PFSK-1 (cell line): ENCODE measurements around the gene TLE4.

ENCODE experiments used
- FOXP2 ChIP-seq: optimal IDR thresholded peaks from 2 replicates; pipeline ENCODE3; 2011; ENCODE audit warnings: borderline replicate concordance, control low read depth, inconsistent platforms; ENCODE audit not compliant: insufficient read depth; ENCODE audit errors: extremely low read length, extremely low read depth
- POLR2AphosphoS5 ChIP-seq: IDR thresholded peaks from 2 replicates; pipeline ENCODE4 v1.6.1; 2012; ENCODE audit warnings: low read depth, mild to moderate bottlenecking, control low read depth, low read length, moderate library complexity
- REST ChIP-seq, 2 experiments: IDR thresholded peaks; 2 replicates each; pipeline versions ENCODE4 v1.6.1 to v1.8.0; 2011 to 2012; ENCODE audit warnings: low read depth in 2 of 2, low read length in 2 of 2, control low read depth in 1 of 2, inconsistent platforms in 1 of 2, mild to moderate bottlenecking in 1 of 2, moderate library complexity in 1 of 2; ENCODE audit not compliant: insufficient read depth in 1 of 2
- SIN3A ChIP-seq: IDR thresholded peaks from 2 replicates; pipeline ENCODE4 v1.6.1; 2012; ENCODE audit warnings: mild to moderate bottlenecking, low read length, moderate library complexity, borderline replicate concordance; ENCODE audit not compliant: insufficient read depth
- TAF1 ChIP-seq: IDR thresholded peaks from 2 replicates; pipeline ENCODE4 v1.6.1; 2012; ENCODE audit warnings: low read length, control low read depth, borderline replicate concordance; ENCODE audit not compliant: insufficient read depth

TLE4 gene

GRCh38 chr9:79651251-79651795 lies 79.6 kb downstream of the TLE4 start:
- TF ChIP-seq SIN3A (no peak), TAF1 (no peak), POLR2AphosphoS5 (no peak), FOXP2 (no peak), REST (IDR thresholded peaks at IDR 0.05; ENCODE audit: insufficient read depth in 1 of 2, low read depth in 2 of 2, low read length in 2 of 2) (no peak)

- TF ChIP-seq POLR2AphosphoS5: no peak
- no peak for TF ChIP-seq SIN3A
- TF ChIP-seq REST (IDR thresholded peaks at IDR 0.05; ENCODE audit: insufficient read depth in 1 of 2, low read depth in 2 of 2, low read length in 2 of 2): no peak
- no peak for TF ChIP-seq FOXP2
- TF ChIP-seq TAF1: no peak
Observed at GRCh38 chr9:79652598-79652997, 80.8 kb downstream of the TLE4 start.

- no peak for TF ChIP-seq FOXP2
- TF ChIP-seq POLR2AphosphoS5: no peak
- TF ChIP-seq SIN3A: no peak
- no peak for TF ChIP-seq REST (IDR thresholded peaks at IDR 0.05; ENCODE audit: insufficient read depth in 1 of 2, low read depth in 2 of 2, low read length in 2 of 2)
- TF ChIP-seq TAF1: no peak
Observed at GRCh38 chr9:79655551-79655950, 83.8 kb downstream of the TLE4 start.

- TF ChIP-seq FOXP2 (no peak), SIN3A (no peak), TAF1 (no peak), REST (IDR thresholded peaks at IDR 0.05; ENCODE audit: insufficient read depth in 1 of 2, low read depth in 2 of 2, low read length in 2 of 2) (no peak), POLR2AphosphoS5 (no peak)
Observed at GRCh38 chr9:79656169-79656568, 84.4 kb downstream of the TLE4 start.

- TF ChIP-seq TAF1: no peak
- TF ChIP-seq POLR2AphosphoS5: no peak
- no peak for TF ChIP-seq SIN3A
- TF ChIP-seq FOXP2: no peak
- TF ChIP-seq REST (IDR thresholded peaks at IDR 0.05; ENCODE audit: insufficient read depth in 1 of 2, low read depth in 2 of 2, low read length in 2 of 2): no peak
Observed at GRCh38 chr9:79657891-79658290, 86.1 kb downstream of the TLE4 start.
